ENCODE results near the gene PRKAR1B. TPM values are rescaled to one million over a fixed set of nuclear protein-coding genes. Genes with fewer than 3 reads are reported as not detected.

PRKAR1B gene
- total and polyA plus RNA-seq, 10 of the 15 experiments (the other 5 are each of a cell fraction or from before 2014, with no cell fraction given): 1.4 to 45.6 (median 19.3) TPM

DNA sequence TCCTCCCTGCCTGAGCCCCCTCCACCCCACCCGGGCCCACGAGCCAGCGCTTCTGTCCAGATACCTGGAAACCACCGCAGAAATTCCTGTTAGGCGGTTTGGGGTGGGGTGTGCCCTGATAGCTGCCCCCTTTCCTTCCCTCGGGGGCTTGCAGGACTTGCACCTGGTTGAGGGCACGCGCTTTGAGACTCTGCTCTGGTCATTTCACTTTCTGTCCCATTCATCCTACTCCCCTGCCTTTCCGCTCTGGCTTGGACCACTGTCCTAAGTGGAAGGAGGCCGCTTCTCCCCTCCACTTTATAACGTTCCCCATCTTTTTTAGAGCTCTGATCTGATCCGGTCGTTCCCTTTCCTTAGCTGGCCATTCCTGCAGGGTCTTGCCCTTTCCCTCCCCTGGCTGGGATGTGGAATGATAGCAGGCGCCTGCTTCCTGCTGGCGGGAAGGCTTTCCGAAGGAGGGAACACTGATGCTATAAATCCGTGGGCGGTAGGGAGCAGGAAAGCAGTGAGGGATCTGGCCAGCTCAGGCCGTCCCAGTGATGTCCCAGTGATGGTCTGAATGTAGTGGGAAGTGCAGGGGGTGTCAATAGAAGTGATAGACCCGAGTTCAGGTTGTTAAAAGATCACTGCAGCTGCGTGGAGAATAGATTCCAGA, 852 bp upstream of the PRKAR1B start:
- no peaks in the 10 kb centered on the region for H3K27me3 ChIP-seq (replicated peaks in 1 of 2; ENCODE audit: control insufficient read depth in 2 of 2, insufficient read depth in 2 of 2, low read length in 1 of 2)
- peak overlapping the region; percentile 51 for H3K27ac ChIP-seq (ENCODE audit: control insufficient read depth, insufficient read depth)
- RAD21 ChIA-PET (ENCODE audit: unreplicated experiment): interaction anchor here (1.0 to 1.5 kb wide), 3 partner anchors 124 to 406 kb away, joined by 3 to 4 read pairs (median 3); partner anchors contain the start of gene GET4
- peak overlapping the region; percentile 68 for H3K4me3 ChIP-seq
- peak overlapping the region; percentile 65 for H3K9ac ChIP-seq (ENCODE audit: control insufficient read depth, insufficient read depth, low read length)
- FAIRE-seq (no peak), ATAC-seq (no peak), DNase-seq (ENCODE audit: low read depth, low spot score) (no peak)
- in situ Hi-C loops (cut with MboI): no loop called here
- no TSS peak for BruUV-seq (replicated peaks)
- peaks cover 26% of the 10 kb centered on the region for H3K79me2 ChIP-seq (ENCODE audit: control insufficient read depth, insufficient read depth, low read length)
- H3K9me3 ChIP-seq (replicated peaks; ENCODE audit: control insufficient read depth, insufficient read depth, low read length): peaks cover 2% of the 10 kb centered on the region; the same call in 2 of the 3 replicates
- H4K20me1 ChIP-seq (ENCODE audit: control insufficient read depth, insufficient read depth): no peaks in the 10 kb centered on the region
- peak overlapping the region; percentile 87 for H3K4me2 ChIP-seq (ENCODE audit: control insufficient read depth, insufficient read depth)
- SMC1A ChIA-PET (ENCODE audit: uncharacterized antibody, unreplicated experiment): no interaction called here
- 43% methylated on average over 18 of the region's 21 CpGs for WGBS (ENCODE audit: insufficient coverage, insufficient replicate concordance, low lambda C conversion rate, missing lambda C conversion rate)
- no peaks in the 10 kb centered on the region; a peak in 2 of 4 replicates for H3K36me3 ChIP-seq (ENCODE audit: control insufficient read depth in 2 of 2, insufficient read depth in 2 of 2, low read length in 1 of 2)
- TF ChIP-seq IKZF1 (conservative IDR thresholded peaks at IDR 0.05): peak; percentile 34; the same call in 1 of the 2 replicates
- TF ChIP-seq, protein P1, sequence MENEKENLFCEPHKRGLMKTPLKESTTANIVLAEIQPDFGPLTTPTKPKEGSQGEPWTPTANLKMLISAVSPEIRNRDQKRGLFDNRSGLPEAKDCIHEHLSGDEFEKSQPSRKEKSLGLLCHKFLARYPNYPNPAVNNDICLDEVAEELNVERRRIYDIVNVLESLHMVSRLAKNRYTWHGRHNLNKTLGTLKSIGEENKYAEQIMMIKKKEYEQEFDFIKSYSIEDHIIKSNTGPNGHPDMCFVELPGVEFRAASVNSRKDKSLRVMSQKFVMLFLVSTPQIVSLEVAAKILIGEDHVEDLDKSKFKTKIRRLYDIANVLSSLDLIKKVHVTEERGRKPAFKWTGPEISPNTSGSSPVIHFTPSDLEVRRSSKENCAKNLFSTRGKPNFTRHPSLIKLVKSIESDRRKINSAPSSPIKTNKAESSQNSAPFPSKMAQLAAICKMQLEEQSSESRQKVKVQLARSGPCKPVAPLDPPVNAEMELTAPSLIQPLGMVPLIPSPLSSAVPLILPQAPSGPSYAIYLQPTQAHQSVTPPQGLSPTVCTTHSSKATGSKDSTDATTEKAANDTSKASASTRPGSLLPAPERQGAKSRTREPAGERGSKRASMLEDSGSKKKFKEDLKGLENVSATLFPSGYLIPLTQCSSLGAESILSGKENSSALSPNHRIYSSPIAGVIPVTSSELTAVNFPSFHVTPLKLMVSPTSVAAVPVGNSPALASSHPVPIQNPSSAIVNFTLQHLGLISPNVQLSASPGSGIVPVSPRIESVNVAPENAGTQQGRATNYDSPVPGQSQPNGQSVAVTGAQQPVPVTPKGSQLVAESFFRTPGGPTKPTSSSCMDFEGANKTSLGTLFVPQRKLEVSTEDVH (IDR thresholded peaks at IDR 0.05; ENCODE audit: low read depth, partially characterized antibody): no peak
- CTCF ChIA-PET: no interaction called here
- intact Hi-C loops (cut with micrococcal nuclease; ENCODE audit: unreplicated experiment): loop anchor here (2.0 kb wide), 1 partner anchor 125 kb away; no protein-coding TSS in a partner anchor
- POLR2A ChIA-PET: no interaction called here
- peaks cover 14% of the 10 kb centered on the region for H3K4me1 ChIP-seq (ENCODE audit: control insufficient read depth, insufficient read depth, low read length)
- H2AFZ ChIP-seq (ENCODE audit: control insufficient read depth, low read depth, low read length): peak overlapping the region; percentile 50

GRCh38 chr7:726854-727103, 302 bp downstream of the PRKAR1B start:
- no peak for DNase-seq (ENCODE audit: low read depth, low spot score)
- Histone ChIP-seq H3K27me3 (replicated peaks in 1 of 2; ENCODE audit: control insufficient read depth in 2 of 2, insufficient read depth in 2 of 2, low read length in 1 of 2) (no peaks in the 10 kb centered on the region), H3K4me1 (ENCODE audit: control insufficient read depth, insufficient read depth, low read length) (peaks cover 14% of the 10 kb centered on the region), H3K36me3 (ENCODE audit: control insufficient read depth in 2 of 2, insufficient read depth in 2 of 2, low read length in 1 of 2) (no peaks in the 10 kb centered on the region; a peak in 2 of 4 replicates), H3K9ac (ENCODE audit: control insufficient read depth, insufficient read depth, low read length) (peak overlapping the region; percentile 95; the same call in 1 of the 2 replicates), H4K20me1 (ENCODE audit: control insufficient read depth, insufficient read depth) (no peaks in the 10 kb centered on the region), H3K9me3 (replicated peaks; ENCODE audit: control insufficient read depth, insufficient read depth, low read length) (peaks cover 3% of the 10 kb centered on the region; the same call in 2 of the 3 replicates), H3K4me3 (peak overlapping the region; percentile 91), H2AFZ (ENCODE audit: control insufficient read depth, low read depth, low read length) (peak overlapping the region; percentile 63), H3K79me2 (ENCODE audit: control insufficient read depth, insufficient read depth, low read length) (peaks cover 26% of the 10 kb centered on the region), H3K27ac (ENCODE audit: control insufficient read depth, insufficient read depth) (peak overlapping the region; percentile 83), H3K4me2 (ENCODE audit: control insufficient read depth, insufficient read depth) (no peak overlapping the region; the same call in 1 of the 2 replicates)
- CTCF ChIA-PET: no interaction called here
- BruUV-seq (replicated peaks): no TSS peak
- in situ Hi-C loops (cut with MboI): no loop called here
- intact Hi-C loops (cut with micrococcal nuclease; ENCODE audit: unreplicated experiment): loop anchor here (2.0 kb wide), 1 partner anchor 124 kb away; no protein-coding TSS in a partner anchor
- peak; percentile 13 for ATAC-seq
- TF ChIP-seq ZBTB33 (IDR thresholded peaks at IDR 0.05) (no peak), NR2F1 (conservative IDR thresholded peaks at IDR 0.05) (0 out of 2 replicates have a peak, but pooled peaks have one; percentile 69), SUPT20H (IDR thresholded peaks at IDR 0.05; ENCODE audit: borderline replicate concordance, control insufficient read depth, low read depth, low read length) (no peak), IKZF1 (conservative IDR thresholded peaks at IDR 0.05) (peak; percentile 10; the same call in 1 of the 2 replicates)
- TF ChIP-seq, protein P2, sequence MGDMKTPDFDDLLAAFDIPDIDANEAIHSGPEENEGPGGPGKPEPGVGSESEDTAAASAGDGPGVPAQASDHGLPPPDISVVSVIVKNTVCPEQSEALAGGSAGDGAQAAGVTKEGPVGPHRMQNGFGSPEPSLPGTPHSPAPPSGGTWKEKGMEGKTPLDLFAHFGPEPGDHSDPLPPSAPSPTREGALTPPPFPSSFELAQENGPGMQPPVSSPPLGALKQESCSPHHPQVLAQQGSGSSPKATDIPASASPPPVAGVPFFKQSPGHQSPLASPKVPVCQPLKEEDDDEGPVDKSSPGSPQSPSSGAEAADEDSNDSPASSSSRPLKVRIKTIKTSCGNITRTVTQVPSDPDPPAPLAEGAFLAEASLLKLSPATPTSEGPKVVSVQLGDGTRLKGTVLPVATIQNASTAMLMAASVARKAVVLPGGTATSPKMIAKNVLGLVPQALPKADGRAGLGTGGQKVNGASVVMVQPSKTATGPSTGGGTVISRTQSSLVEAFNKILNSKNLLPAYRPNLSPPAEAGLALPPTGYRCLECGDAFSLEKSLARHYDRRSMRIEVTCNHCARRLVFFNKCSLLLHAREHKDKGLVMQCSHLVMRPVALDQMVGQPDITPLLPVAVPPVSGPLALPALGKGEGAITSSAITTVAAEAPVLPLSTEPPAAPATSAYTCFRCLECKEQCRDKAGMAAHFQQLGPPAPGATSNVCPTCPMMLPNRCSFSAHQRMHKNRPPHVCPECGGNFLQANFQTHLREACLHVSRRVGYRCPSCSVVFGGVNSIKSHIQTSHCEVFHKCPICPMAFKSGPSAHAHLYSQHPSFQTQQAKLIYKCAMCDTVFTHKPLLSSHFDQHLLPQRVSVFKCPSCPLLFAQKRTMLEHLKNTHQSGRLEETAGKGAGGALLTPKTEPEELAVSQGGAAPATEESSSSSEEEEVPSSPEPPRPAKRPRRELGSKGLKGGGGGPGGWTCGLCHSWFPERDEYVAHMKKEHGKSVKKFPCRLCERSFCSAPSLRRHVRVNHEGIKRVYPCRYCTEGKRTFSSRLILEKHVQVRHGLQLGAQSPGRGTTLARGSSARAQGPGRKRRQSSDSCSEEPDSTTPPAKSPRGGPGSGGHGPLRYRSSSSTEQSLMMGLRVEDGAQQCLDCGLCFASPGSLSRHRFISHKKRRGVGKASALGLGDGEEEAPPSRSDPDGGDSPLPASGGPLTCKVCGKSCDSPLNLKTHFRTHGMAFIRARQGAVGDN (IDR thresholded peaks at IDR 0.05): 0 out of 2 replicates have a peak, but pooled peaks have one; percentile 12
- no peak for FAIRE-seq
- RAD21 ChIA-PET (ENCODE audit: unreplicated experiment): no interaction called here
- under 1% methylated on average over 30 of the region's 39 CpGs for WGBS (ENCODE audit: insufficient coverage, insufficient replicate concordance, low lambda C conversion rate, missing lambda C conversion rate)
- SMC1A ChIA-PET (ENCODE audit: uncharacterized antibody, unreplicated experiment): no interaction called here
- POLR2A ChIA-PET: no interaction called here

Measured in GM12878 (cell line).